AG10803 (cell line): ENCODE data around the gene AKT1S1.

ENCODE experiments used
- DNase-seq: peaks from one replicate; pipeline ENCODE4 v3.0.0; 2010; ENCODE audit warnings: low read depth
- H3K4me3 ChIP-seq: 2 replicates; pipeline ENCODE4 v1.5.1; 2011; ENCODE audit warnings: mild to moderate bottlenecking, low read length, control low read depth
- TF ChIP-seq, protein P1 (sequence below): conservative IDR thresholded peaks from 2 replicates; pipeline ENCODE4 v1.5.1; 2011; ENCODE audit warnings: mild to moderate bottlenecking, low read length, control low read depth, inconsistent platforms

Gene AKT1S1

GRCh38 chr19:49875177-49875576 lies 2.0 kb downstream of the AKT1S1 start:
- H3K4me3 ChIP-seq = peak overlapping the region; percentile 100
- TF ChIP-seq, protein P1, sequence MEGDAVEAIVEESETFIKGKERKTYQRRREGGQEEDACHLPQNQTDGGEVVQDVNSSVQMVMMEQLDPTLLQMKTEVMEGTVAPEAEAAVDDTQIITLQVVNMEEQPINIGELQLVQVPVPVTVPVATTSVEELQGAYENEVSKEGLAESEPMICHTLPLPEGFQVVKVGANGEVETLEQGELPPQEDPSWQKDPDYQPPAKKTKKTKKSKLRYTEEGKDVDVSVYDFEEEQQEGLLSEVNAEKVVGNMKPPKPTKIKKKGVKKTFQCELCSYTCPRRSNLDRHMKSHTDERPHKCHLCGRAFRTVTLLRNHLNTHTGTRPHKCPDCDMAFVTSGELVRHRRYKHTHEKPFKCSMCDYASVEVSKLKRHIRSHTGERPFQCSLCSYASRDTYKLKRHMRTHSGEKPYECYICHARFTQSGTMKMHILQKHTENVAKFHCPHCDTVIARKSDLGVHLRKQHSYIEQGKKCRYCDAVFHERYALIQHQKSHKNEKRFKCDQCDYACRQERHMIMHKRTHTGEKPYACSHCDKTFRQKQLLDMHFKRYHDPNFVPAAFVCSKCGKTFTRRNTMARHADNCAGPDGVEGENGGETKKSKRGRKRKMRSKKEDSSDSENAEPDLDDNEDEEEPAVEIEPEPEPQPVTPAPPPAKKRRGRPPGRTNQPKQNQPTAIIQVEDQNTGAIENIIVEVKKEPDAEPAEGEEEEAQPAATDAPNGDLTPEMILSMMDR = no peak
- DNase-seq = no peak

GRCh38 chr19:49874503-49875157 lies 2.5 kb downstream of the AKT1S1 start:
- H3K4me3 ChIP-seq = peak overlapping the region; percentile 100
- DNase-seq = no peak
- TF ChIP-seq, protein P1 = no peak

- DNase-seq = no peak
- TF ChIP-seq, protein P1 = no peak
Observed at GRCh38 chr19:49873834-49874233, 3.3 kb downstream of the AKT1S1 start.

DNA sequence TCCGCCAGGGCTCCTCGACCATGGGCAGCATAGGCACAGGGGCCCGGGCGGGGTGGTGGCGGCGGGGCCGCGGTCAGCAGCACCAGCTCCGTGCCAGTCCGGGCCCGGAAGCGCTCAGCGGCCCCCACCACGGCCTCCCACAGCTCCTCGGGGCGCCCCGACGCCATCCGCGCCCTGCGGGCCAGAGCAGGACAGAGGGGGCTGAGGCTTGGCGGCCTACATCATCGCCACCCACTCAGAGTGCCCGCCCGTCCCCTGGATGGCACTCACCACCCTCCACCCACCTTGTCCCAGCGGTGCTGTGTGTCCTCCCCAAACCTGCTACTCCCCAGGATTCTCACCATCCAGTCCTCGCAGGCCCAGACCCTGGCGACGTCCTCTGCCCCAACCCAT lies 4.0 kb downstream of the AKT1S1 start:
- no peak for DNase-seq
- TF ChIP-seq, protein P1 = no peak
- H3K4me3 ChIP-seq = no peak overlapping the region

More at GRCh38 chr19:49873834-49874233, 3.3 kb downstream of the AKT1S1 start:
- no peak overlapping the region for H3K4me3 ChIP-seq

DNA sequence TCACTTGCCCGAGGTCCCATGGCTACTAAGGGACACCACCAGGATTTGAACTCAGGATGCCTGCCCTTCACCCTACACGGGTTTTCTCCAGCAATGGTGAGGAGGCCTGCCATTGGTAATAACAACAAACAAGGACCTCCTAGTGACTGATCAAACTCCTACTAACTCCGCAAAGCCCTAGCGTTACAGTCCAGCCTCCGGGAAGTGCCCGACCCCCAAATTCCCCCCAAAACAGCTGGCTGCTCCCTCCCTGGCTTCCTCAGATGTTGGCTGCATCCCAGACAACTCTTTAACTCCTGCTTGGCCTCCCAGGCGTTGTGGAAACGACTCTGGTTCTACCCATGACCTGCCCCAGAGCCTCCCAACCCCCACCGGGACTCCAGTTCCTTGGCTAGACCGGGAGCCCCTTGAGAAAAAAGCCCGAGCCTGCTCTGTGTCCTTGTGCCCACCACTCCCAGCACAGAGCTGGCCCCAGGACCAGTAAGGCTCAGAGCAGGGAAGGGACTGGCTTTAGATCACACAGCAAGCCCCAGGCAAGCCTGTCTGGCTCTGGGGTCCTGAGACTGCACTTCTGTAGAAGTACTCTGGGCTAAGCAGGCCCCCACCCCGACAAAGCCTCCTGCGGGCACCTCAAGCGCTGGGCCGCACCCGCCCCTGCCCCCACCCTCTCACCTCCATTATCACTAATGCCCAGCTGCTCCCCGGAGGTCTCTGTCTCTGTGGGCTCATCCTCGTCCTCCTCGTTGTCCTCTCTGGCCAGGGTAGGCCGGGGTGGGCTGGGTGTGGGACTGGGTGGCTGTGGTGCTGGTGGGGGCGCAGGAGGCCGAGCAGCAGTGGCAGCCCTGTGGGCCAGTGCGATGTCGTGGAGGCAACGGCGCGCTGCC lies 4.7 kb downstream of the AKT1S1 start:
- H3K4me3 ChIP-seq = no peak overlapping the region
- TF ChIP-seq, protein P1 = no peak
- no peak for DNase-seq

- no peak for DNase-seq
- TF ChIP-seq, protein P1 = no peak
Observed at GRCh38 chr19:49871349-49871985, 5.7 kb downstream of the AKT1S1 start.

More at GRCh38 chr19:49871349-49871985, 5.7 kb downstream of the AKT1S1 start:
- H3K4me3 ChIP-seq = no peak overlapping the region
